ENCODE data around the gene PRKAG1.

PRKAG1 gene

DNA sequence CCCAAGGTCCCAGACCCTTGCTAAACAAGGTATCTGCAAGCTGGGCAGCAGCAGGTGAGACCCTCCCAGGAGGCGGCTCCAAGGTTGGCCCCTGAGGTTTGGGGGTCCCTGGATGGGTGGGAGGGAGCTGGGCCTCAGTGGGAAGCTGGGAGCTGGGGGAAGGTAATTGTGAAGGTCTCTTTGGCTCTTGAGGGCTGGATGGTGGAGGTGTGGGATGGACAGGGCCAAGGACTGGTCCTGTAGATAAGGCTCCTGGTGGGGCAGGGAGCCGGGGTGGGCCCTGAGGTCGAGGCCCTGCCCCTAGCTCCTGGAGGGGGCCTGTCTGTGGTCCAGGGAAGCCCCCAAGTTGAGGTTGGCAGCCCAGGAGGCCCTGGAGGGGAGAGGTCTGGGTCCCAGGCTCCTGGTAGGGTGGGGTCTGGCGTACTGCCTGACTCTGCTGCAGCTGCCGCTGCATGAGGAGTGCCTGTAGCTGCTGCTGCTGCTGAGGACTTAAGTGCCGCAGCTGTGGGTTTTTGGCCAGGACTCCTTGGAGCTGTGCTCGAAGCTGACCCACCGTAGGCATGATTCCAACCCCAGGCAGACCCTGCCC, 13.1 kb upstream of the PRKAG1 start:
- H3K4me3 ChIP-seq (replicated peaks; ENCODE audit: low read depth, low read length): no peak overlapping the region
- TF ChIP-seq, protein P1, sequence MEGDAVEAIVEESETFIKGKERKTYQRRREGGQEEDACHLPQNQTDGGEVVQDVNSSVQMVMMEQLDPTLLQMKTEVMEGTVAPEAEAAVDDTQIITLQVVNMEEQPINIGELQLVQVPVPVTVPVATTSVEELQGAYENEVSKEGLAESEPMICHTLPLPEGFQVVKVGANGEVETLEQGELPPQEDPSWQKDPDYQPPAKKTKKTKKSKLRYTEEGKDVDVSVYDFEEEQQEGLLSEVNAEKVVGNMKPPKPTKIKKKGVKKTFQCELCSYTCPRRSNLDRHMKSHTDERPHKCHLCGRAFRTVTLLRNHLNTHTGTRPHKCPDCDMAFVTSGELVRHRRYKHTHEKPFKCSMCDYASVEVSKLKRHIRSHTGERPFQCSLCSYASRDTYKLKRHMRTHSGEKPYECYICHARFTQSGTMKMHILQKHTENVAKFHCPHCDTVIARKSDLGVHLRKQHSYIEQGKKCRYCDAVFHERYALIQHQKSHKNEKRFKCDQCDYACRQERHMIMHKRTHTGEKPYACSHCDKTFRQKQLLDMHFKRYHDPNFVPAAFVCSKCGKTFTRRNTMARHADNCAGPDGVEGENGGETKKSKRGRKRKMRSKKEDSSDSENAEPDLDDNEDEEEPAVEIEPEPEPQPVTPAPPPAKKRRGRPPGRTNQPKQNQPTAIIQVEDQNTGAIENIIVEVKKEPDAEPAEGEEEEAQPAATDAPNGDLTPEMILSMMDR (IDR thresholded peaks at IDR 0.05; ENCODE audit: low read length, missing control alignments): no peak
- no peak for DNase-seq (ENCODE audit: low read depth)

DNA sequence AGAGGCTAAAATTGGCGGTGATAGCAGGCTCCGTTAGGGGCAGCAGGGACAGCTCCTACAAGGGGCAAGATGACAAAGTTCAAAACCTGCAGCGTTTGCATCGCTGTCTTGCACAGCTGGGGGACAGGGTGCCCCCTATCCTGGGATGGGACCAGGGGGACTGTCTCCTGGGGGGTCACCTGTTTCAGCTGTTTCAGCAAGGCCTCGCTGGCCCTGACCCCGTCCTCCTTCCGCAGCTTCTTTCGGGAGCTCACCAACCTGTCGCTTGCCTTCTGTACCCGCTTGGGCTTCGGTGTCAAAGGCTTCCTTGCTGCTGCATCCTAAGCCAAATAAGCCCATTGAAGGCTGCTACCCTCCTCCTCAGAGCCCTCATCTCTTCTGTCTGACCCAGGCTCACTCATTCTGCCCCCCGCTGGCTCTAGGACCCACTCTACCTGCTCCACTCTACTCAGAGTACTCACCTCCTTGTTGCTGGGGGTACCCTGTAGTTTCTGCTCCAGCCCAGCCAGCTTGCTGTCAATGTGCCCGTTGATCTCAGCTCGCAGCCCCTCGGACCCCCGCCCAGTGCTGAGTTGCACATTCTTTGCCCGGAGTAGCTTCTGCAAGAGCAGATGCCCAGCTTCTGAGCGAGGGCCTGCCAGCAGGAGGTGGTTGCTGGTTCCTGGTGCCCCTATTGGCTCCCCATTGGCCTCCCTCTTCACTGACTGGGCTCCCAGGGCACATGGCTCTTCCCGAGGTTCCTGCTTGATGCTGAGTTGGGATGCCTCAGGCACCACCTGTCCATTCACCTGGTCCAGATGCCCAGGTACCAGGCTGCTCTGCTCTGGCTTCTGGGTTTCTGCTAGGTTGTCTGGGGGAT, 12.4 kb upstream of the PRKAG1 start:
- H3K4me3 ChIP-seq (replicated peaks; ENCODE audit: low read depth, low read length): no peak overlapping the region
- no peak for DNase-seq (ENCODE audit: low read depth)
- TF ChIP-seq, protein P1 (IDR thresholded peaks at IDR 0.05; ENCODE audit: low read length, missing control alignments): no peak

DNA sequence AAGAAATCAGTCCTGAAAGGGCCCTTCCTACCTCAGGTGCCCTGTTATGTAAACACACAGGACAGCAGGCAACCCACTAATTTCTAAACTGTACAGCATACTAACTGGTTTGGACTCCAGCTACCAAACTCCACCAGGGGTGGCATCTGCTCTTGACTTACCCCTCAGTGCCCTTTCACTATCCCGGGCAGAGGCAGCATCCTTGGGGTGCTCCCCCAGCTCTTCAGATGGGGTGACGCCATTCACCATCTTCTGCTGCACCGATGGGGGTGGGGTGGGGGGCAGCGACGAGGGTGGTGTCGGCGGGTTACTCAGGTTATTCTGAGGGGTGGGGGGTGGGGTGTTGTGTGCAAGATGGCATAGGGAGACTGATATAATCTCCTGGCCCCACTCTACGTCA, 11.5 kb upstream of the PRKAG1 start:
- no peak for DNase-seq (ENCODE audit: low read depth)
- no peak overlapping the region for H3K4me3 ChIP-seq (replicated peaks; ENCODE audit: low read depth, low read length)
- TF ChIP-seq, protein P1 (IDR thresholded peaks at IDR 0.05; ENCODE audit: low read length, missing control alignments): no peak

DNA sequence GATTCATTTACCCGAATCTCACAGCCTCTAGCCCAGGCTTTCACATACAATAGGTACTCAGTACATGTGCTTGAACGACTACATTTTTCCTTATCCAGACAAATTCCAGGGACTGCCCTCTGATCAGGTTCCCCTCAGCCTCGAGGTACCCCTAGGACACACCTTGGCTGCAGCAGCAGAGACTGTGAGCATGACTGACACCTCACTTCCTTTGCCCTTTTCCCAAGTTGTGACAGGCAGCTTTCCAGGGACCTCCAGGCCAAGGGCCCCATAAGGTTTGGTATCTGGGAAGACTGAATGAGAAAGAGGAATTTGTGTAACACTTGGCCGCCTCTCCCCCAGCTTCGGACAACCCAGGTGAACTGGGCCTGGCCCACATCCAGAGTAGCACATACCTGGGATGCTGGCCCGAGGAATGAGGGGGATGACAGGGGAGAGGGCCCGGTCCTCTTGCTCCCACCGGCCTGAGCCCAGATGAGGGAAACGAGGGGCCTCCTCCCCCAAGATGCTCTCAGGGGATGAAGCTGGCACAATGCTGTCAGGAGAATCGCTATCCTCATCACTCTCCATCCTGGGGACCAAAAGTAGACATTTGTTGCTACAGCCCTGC, 10.2 kb upstream of the PRKAG1 start:
- DNase-seq (ENCODE audit: low read depth): no peak
- H3K4me3 ChIP-seq (replicated peaks; ENCODE audit: low read depth, low read length): no peak overlapping the region
- TF ChIP-seq, protein P1 (IDR thresholded peaks at IDR 0.05; ENCODE audit: low read length, missing control alignments): no peak

DNA sequence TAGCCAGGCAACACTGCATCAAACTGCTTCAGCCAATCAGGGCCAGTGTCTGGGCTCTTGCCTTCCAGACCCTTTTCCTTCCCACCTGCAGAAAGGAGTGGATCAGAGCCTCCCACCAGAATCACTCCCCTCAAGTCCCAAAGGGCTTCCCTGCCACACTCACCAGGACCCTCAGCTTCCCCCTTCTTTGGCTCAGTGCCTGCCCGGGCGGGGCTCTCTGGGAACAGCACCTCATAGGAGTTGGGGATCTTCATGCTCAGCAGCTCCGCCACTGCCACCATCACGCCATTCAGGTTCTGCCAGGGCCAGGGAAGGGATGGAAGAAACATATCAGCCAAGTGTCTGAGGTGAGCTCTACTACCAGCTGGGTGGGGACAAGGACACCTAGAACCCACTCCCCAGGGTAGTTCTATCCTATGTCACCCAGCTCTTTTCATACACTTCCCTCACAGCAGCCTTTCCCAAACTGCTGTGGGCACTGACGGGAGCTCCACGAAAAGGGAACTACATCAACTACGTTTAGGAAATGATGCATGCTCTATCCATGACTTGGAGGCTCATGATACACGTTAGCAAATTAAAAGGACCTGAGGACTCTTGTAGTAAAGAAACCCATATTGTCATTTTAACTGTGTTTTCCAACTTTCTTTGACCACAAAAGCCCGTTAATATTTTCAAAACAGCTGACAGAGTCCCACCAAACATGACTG, 9.4 kb upstream of the PRKAG1 start:
- H3K4me3 ChIP-seq (replicated peaks; ENCODE audit: low read depth, low read length): no peak overlapping the region
- DNase-seq (ENCODE audit: low read depth): no peak
- TF ChIP-seq, protein P1 (IDR thresholded peaks at IDR 0.05; ENCODE audit: low read length, missing control alignments): no peak

DNA sequence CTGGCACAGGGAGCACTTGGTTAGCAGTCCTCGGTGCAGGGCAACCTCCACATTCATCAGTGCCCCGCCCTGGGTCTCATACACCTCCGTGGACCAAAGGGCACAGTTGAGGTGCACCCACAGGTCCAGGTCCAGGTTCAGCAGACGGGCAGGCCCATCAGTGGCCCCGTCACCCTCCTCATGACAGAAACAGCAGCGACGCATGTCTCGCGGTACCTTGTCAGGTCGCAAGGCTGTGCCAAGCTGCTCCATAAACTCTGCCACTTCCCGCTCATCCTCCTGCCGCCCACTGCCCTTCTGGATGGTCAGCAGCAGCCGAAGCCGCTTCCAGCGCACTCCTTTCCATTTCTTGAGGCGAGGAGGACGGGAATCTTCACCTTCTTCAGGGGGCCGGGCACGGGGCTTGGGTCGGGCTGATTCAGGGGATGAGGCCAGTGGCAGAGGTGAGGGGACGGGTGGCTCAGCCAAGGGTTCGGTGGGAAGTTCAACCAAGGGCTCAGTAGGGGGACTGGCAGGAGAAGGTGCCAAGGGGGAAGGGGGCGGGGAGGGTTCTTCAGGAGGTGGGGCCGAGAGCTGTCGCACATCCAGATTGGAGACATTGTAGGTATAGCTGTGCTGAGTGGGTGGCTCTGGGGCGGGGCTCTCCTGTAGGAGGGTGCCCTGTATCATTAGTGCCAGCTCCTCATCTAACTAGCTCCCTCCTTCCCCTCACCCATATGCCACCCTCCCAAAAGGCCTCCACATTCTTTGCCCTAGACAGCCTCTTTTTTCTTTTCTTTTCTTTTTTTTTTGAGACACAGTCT, 8.3 kb upstream of the PRKAG1 start:
- TF ChIP-seq, protein P1 (IDR thresholded peaks at IDR 0.05; ENCODE audit: low read length, missing control alignments): no peak
- DNase-seq (ENCODE audit: low read depth): no peak
- H3K4me3 ChIP-seq (replicated peaks; ENCODE audit: low read depth, low read length): no peak overlapping the region
